AG10803 (cell line): ENCODE results near the gene ANGPTL2.

ENCODE experiments used
- DNase-seq: peaks from one replicate; pipeline ENCODE4 v3.0.0; 2010; ENCODE audit warnings: low read depth
- H3K4me3 ChIP-seq: 2 replicates; pipeline ENCODE4 v1.5.1; 2011; ENCODE audit warnings: mild to moderate bottlenecking, low read length, control low read depth
- TF ChIP-seq, protein P1 (sequence below): conservative IDR thresholded peaks from 2 replicates; pipeline ENCODE4 v1.5.1; 2011; ENCODE audit warnings: mild to moderate bottlenecking, low read length, control low read depth, inconsistent platforms

Gene ANGPTL2

DNA sequence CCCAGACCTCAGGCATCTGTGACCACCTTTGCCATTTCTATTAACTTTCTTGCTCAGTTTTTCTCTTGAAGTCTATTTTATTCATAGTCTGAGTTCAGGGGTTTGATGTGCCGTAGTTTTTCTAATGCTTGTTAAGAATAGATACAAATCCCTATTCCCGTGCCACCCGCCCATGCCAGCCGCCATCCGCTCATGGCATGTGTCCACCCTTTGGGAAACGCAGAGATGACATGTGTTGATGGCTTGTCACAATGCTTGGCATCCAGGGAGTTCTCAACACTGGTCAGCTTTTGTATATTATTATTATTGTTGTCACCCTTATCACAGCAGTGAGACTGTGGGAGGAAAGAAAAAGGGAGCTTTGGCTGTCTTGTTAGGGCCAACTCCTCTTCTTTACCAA is 17.3 kb upstream of the ANGPTL2 start:
- TF ChIP-seq, protein P1, sequence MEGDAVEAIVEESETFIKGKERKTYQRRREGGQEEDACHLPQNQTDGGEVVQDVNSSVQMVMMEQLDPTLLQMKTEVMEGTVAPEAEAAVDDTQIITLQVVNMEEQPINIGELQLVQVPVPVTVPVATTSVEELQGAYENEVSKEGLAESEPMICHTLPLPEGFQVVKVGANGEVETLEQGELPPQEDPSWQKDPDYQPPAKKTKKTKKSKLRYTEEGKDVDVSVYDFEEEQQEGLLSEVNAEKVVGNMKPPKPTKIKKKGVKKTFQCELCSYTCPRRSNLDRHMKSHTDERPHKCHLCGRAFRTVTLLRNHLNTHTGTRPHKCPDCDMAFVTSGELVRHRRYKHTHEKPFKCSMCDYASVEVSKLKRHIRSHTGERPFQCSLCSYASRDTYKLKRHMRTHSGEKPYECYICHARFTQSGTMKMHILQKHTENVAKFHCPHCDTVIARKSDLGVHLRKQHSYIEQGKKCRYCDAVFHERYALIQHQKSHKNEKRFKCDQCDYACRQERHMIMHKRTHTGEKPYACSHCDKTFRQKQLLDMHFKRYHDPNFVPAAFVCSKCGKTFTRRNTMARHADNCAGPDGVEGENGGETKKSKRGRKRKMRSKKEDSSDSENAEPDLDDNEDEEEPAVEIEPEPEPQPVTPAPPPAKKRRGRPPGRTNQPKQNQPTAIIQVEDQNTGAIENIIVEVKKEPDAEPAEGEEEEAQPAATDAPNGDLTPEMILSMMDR, result no peak
- no peak overlapping the region for H3K4me3 ChIP-seq
- DNase-seq, result no peak

DNA sequence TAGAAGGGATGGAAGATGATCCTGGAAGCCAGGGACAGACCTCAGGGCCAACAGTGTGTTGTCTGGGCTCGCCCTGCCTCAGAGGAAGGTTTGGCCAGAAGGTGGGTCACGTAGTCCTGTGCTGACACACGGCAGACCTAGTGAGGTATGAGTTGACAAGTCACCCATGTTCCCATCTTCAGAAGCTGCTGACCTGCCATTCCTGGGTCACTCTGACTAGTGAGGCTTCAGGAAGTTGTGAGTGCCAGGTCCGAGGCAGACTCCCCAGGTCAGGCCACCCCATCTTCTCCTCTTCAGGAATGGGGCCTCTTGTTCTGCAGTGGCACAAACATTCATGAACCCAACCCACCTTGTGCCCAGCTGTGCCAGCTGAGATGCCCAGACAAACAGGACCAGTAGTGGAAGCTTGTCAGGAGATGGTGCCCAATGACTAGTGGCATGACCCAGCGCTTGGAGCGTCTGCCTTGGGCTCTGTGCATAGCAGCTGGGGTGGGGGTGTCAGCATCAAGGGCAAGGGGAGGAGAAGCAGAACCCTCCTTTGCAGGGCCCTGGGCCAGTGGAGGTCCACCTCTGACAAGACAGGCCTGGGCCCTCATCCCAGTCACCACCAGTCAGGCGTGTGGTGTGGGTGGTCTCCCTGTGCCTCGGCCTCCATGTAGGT is 16.8 kb upstream of the ANGPTL2 start:
- TF ChIP-seq, protein P1, result no peak
- no peak overlapping the region for H3K4me3 ChIP-seq
- DNase-seq, result no peak

DNA sequence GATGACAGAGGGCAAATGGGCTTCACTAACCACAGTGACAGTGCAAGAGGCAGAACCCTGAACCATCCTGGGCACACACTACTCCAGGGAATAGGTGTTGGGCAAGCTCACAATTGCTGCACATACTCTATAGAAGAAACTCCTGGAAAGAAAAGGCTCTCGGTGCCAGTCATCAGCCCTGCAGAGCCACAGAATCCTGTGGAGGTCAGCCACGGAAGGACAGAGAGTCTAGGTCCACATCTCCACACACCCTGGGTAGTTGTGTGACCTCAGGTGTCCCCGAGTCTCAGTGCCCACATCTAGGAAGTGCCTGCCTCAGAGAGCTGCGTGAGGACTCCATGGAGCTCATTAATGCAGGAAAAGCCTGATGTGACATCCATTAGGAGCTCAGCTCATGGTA is 16.0 kb upstream of the ANGPTL2 start:
- H3K4me3 ChIP-seq, result no peak overlapping the region
- no peak for DNase-seq
- TF ChIP-seq, protein P1, result no peak

DNA sequence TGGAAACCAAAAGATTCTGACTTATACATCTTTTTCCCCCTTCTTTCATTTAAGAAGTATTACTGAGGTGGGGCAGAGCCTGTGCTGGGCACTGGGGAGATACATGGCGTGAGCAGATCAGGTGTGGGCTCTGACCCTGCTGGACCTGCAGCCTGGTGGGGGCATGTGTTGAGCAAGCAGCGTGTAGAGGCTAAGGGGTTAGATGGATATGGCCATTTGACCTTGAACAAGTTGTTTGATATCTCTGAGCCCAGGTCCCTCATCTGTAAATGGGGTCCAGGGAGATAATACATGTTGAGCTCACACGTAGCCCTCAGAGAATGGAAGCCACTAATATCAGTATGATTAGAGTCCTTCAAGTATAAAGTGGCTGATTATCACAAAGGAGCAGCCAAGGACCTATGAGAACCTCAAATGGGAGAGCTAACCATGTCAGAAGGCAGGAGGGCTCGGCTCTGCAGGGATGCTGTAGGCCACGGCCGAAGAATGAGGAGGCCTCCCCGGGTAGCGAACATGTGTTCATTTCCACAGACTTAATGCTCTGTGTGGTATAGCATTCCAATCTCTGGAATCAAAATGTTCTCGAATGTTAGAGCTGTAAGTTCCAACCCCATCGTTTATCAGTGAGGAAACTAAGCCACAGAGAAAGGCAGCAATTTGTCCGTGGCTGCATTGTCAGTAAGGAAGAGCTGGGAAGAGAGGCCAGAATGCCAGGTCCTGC is 15.4 kb upstream of the ANGPTL2 start:
- TF ChIP-seq, protein P1, result no peak
- DNase-seq, result no peak
- no peak overlapping the region for H3K4me3 ChIP-seq

DNA sequence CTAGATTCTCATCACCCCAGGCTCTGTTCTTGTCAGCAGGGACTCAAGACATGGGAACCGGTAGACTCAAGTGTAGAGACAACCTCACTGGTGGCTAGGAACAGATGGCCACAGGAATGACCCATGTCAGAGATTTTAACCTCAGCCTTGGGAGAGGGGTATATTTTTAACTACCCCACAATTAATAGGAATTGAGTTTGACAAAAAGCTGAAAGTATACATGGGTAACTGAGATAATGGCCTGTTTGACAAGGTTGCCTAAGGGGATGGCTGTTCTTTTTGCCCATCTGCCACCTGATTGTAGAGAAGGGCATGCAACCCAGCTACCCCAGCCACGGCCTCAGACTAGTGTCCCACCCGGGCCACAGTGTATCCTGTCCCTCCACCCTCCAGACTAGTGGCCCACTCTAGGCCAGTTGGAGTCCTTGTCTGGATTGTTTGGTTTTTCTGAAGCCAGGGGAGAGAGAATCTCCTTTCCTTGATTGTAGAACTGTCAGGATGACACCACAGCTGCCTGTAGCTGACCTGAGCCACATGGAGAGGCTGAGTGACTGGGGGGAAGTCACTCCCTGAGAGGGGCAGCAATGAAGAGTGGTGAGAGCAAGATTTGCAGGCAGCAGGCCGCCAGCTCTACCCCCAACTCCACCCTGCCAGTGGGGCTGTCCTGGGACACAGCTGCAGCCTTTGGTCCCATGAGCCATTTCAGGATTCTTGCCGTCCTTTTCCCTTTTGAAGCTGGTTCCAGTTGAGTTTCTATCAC is 14.6 kb upstream of the ANGPTL2 start:
- TF ChIP-seq, protein P1, result no peak
- H3K4me3 ChIP-seq, result no peak overlapping the region
- DNase-seq, result no peak

DNA sequence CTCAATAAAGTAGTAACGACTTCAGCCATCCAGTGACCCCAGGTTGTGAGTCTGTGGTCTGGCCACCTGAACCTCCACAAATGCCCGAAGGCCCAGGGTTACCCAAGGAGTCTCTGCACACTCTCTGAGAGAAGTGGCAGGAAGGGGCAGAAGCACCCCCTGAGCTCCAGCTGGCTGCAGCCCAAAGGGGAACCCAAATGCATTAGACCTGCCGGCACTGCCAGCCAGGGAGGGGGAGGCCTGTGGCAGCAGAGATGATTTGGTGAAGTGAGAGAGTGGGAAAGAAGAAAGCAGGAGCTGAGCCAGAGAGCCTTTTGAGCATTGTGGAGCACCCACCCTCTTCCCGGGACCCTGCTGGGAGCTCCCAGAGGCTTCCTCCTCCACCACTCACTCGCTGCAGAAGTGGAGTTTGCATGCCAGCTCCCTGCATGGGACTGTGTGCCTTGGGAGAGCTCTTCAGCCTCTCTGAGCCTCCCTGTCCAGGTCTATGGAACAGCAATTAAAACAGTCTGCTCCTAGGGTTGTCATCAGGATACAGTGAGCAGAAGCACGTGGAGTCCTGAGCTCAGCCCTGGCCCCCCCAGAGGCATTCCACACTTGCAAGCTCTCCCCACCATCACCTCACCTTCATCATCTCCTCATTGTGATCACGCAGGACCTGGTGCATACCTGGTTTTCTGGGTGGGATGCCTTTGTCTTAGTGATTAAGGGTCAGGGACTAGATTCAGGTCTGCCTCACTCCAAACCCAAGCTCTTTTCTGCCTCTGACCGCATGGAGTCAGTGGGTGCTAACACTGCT is 13.8 kb upstream of the ANGPTL2 start:
- TF ChIP-seq, protein P1, result no peak

More for the DNA sequence above, 13.8 kb upstream of the ANGPTL2 start:
- DNase-seq, result no peak
- no peak overlapping the region for H3K4me3 ChIP-seq
